Adrenal gland (tissue), 12 donors: Measurements from ENCODE around the gene MGAT5. TPM values are rescaled to one million over a fixed set of nuclear protein-coding genes. Genes with fewer than 3 reads are reported as not detected.

Experiments used
- DNase-seq, 7 donors: peaks; one replicate each; pipeline ENCODE4 v3.0.0-alpha.2; 2019 to 2020
- H3K27ac ChIP-seq, 5 donors: fragments of 200-600 bp; sonication (generic) in 4 of 5; 1 replicate in 3 of 5; 2 replicates in 2 of 5; pipeline versions ENCODE4 v1.5.1 to v1.8.0; 2016 to 2020; ENCODE audit warnings: mild to moderate bottlenecking in 1 of 5
- H3K27me3 ChIP-seq: fragments of 200-600 bp; 2 replicates; pipeline ENCODE4 v1.8.0; 2021
- H3K36me3 ChIP-seq, 2 donors: fragments of 200-600 bp; replicated peaks in 1 of 2; 1 replicate in 1 of 2; 2 replicates in 1 of 2; pipeline versions ENCODE4 v1.5.1 to v1.8.0; 2018 to 2022
- H3K4me1 ChIP-seq, 2 donors: fragments of 200-600 bp; replicated peaks in 1 of 2; 1 replicate in 1 of 2; 2 replicates in 1 of 2; pipeline versions ENCODE4 v1.5.1 to v1.8.0; 2018 to 2021
- H3K4me3 ChIP-seq, 4 donors: fragments of 200-600 bp; sonication (generic) in 3 of 4; one replicate each; pipeline ENCODE4 v1.5.1; 2016 to 2018
- H3K9me3 ChIP-seq, 3 donors: fragments of 200-600 bp; sonication (generic) in 1 of 3; replicated peaks in 1 of 3; 1 replicate in 2 of 3; 2 replicates in 1 of 3; pipeline versions ENCODE4 v1.5.1 to v1.8.0; 2016 to 2021
- POLR2A ChIP-seq, 2 donors: fragments of 450-650 bp; IDR thresholded peaks; one replicate each; pipeline ENCODE4 v1.6.1; 2017; ENCODE audit warnings: antibody characterized with exemption in 2 of 2, mild to moderate bottlenecking in 2 of 2, moderate library complexity in 1 of 2
- WGBS, 4 donors: extraction: QIAGEN DNeasy Blood & Tissue Kit in 2 of 4; methylation state at CpG; one replicate each; pipeline versions ENCODE4 v1.1.5 to v1.1.7; 2013 to 2017; 5-methylcytosine and 5-hydroxymethylcytosine counted together
- intact Hi-C, 2 donors: fragments of 100-400 bp; cut with DNase I; formaldehyde crosslinking; loops; one replicate each; pipeline versions ENCODE4 v1.14.1 to v1.15.0; 2022 to 2023
- polyA plus RNA-seq, 3 donors: library from polyadenylated mRNA; stranded (reverse); fragments of 200-250 nt in 2 of 3; fragments of 350-450 nt in 1 of 3; fragmentation: Illumina TruSeq in 1 of 3; extraction: RNeasy Lipid Tissue Mini Kit (QIAGEN cat#74804) in 1 of 3; gene quantifications; one replicate each; pipeline ENCODE4 v1.2.3, GENCODE V29; 2013 to 2014
- total RNA-seq, 9 donors: library from RNA; depleted of rRNA in 4 of 9; stranded (reverse); fragments of >200 nt in 4 of 9; fragments of 120-200 nt in 1 of 9; fragmentation: NEBNext Ultra II Directional in 1 of 9; extraction: Animal tissue kit (Norgen Biotek cat#: 25700) in 1 of 9; gene quantifications; one replicate each; pipeline versions ENCODE4 v1.1.0 to v1.2.4, GENCODE V29; 2013 to 2023
- TF ChIP-seq, protein P1 (sequence below), 6 experiments: fragments of 450-650 bp in 4 of 6; fragments of 200-600 bp in 2 of 6; sonication (generic) in 1 of 6; IDR thresholded peaks; 1 replicate in 5 of 6; 2 replicates in 1 of 6; pipeline versions ENCODE4 v1.5.1 to v1.8.0; 2016 to 2021; ENCODE audit warnings: antibody characterized with exemption in 6 of 6, mild to moderate bottlenecking in 2 of 6, moderate library complexity in 1 of 6
- donor health status: healthy with polysubstance abuse.
- donor health status: Bipolar disorder and iron deficiency.
- donor health status: DM: yes; HTN: yes; CAD: no.
- donor health status: DM: no; HTN: no; CAD: no.
- donor health status: DM: no; HTN: no; CAD: no.
- donor health status: DM: yes; HTN: yes; CAD: no.

Gene MGAT5
- total and polyA plus RNA-seq, 12 donors = 2.9 to 74.6 (median 41.1) TPM

GRCh38 chr2:134491022-134491421 lies 237.2 kb downstream of the MGAT5 start:
- intact Hi-C loops = no loop called here
- no peaks in the 10 kb centered on the region for H3K36me3 ChIP-seq
- H3K9me3 ChIP-seq = no peaks in the 10 kb centered on the region
- 63 to 83% (median 71%) methylated on average over 4 of the region's 4 CpGs for WGBS, 4 donors
- no peaks in the 10 kb centered on the region for H3K4me1 ChIP-seq
- H3K27ac ChIP-seq = no peak overlapping the region
- no peak overlapping the region for H3K4me3 ChIP-seq
- no peak for DNase-seq
- no peaks in the 10 kb centered on the region for H3K27me3 ChIP-seq
- TF ChIP-seq, protein P1, sequence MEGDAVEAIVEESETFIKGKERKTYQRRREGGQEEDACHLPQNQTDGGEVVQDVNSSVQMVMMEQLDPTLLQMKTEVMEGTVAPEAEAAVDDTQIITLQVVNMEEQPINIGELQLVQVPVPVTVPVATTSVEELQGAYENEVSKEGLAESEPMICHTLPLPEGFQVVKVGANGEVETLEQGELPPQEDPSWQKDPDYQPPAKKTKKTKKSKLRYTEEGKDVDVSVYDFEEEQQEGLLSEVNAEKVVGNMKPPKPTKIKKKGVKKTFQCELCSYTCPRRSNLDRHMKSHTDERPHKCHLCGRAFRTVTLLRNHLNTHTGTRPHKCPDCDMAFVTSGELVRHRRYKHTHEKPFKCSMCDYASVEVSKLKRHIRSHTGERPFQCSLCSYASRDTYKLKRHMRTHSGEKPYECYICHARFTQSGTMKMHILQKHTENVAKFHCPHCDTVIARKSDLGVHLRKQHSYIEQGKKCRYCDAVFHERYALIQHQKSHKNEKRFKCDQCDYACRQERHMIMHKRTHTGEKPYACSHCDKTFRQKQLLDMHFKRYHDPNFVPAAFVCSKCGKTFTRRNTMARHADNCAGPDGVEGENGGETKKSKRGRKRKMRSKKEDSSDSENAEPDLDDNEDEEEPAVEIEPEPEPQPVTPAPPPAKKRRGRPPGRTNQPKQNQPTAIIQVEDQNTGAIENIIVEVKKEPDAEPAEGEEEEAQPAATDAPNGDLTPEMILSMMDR (IDR thresholded peaks at IDR 0.05) = no peak
- no peak for TF ChIP-seq POLR2A (IDR thresholded peaks at IDR 0.05)

DNA sequence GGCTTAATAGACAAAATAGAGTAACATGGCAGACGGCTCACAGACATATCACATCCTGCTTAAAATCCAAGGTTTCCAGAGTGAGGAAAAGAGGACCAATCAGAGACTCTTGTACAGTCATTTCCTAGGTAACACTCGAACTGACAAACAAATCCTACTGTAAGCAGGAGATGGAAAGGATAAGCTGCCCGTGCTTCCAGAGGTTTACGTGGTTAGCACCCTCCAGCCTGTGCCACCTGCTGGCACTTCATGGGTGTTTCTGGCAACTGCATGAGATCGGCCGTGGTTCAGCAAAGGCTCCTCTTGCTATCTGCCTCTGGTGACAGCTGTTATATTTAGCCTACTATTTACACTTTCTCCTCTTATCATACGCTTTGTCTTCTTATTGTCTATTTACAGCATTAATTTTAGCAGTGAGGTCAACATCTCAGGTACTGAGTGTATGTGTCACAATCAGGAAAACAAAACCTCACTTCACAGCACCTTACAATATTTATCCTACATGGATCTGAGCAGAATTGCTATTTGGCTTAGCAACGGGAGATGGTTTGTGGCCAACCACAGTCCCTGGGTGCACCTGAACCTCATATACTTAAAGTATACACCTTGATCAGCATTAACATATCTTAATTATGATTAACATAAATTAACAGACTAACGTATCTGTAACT lies 238.0 kb downstream of the MGAT5 start:
- peak in 1 of 7 donors; percentile 73 for DNase-seq
- H3K27me3 ChIP-seq = no peaks in the 10 kb centered on the region
- WGBS, 4 donors = 68 to 76% (median 69%) methylated on average over 9 of the region's 9 CpGs
- H3K36me3 ChIP-seq = no peaks in the 10 kb centered on the region
- no peaks in the 10 kb centered on the region for H3K4me1 ChIP-seq
- no peak overlapping the region for H3K4me3 ChIP-seq
- intact Hi-C loops = no loop called here
- no peak for TF ChIP-seq POLR2A (IDR thresholded peaks at IDR 0.05)
- TF ChIP-seq, protein P1 (IDR thresholded peaks at IDR 0.05) = peak in 1 of 6 experiments; percentile 29
- no peak overlapping the region for H3K27ac ChIP-seq
- no peaks in the 10 kb centered on the region for H3K9me3 ChIP-seq

DNA sequence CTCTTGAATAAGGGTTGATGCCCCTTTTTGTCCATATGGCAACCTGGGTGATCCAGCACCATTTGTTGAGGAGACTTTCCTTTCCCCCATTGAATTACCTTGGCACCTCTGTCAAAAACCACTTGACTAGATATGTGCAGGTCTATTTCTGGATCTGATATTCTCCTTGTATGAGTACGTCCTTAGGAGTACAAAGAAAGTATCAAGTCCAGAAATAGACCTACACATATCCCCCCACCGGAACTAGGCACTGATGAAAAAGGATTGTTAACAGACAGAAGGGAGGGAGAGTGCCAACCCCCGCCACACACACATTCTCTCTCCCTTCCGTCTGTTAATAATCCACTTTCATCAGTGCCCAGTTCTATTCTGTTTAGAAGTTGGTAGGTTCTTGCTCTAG lies 239.9 kb downstream of the MGAT5 start:
- H3K27ac ChIP-seq = no peak overlapping the region
- H3K4me3 ChIP-seq = no peak overlapping the region
- intact Hi-C loops = no loop called here
- no peaks in the 10 kb centered on the region for H3K27me3 ChIP-seq
- no peaks in the 10 kb centered on the region for H3K36me3 ChIP-seq
- no peaks in the 10 kb centered on the region for H3K4me1 ChIP-seq
- no peaks in the 10 kb centered on the region for H3K9me3 ChIP-seq
- 88 to 95% (median 93%) methylated on average over 4 of the region's 4 CpGs for WGBS, 4 donors
- no peak for DNase-seq
- TF ChIP-seq, protein P1 (IDR thresholded peaks at IDR 0.05) = no peak
- no peak for TF ChIP-seq POLR2A (IDR thresholded peaks at IDR 0.05)

DNA sequence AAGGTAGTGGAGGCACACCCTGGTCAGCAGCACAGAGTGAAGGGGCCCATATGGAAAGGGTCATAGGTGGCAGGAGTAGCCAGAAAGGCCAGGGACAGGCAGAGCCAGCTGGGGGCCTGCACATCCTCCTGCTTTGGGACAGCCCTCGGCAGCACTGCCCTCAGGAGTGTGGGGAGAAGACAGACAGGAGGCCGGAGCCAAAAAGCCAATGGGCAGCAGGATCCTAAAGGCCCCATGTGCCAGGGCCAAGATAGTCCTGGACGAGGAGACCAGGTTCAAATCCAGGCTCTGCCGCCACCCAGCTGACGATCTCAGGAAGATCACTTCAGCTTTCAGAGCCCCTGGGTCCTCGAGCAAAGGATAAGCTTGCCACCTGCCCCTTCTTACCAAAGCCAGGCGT lies 244.8 kb downstream of the MGAT5 start:
- Histone ChIP-seq H3K9me3 (no peaks in the 10 kb centered on the region), H3K27ac (no peak overlapping the region), H3K27me3 (no peaks in the 10 kb centered on the region), H3K36me3 (no peaks in the 10 kb centered on the region), H3K4me3 (no peak overlapping the region), H3K4me1 (no peaks in the 10 kb centered on the region)
- intact Hi-C loops = no loop called here
- DNase-seq = no peak
- no peak for TF ChIP-seq POLR2A (IDR thresholded peaks at IDR 0.05)
- TF ChIP-seq, protein P1 (IDR thresholded peaks at IDR 0.05) = no peak
- 76 to 91% (median 82%) methylated on average over 7 of the region's 7 CpGs for WGBS, 4 donors
